PFSK-1 (cell line): ENCODE measurements around the gene CST6.

ENCODE experiments used
- FOXP2 ChIP-seq: optimal IDR thresholded peaks from 2 replicates; pipeline ENCODE3; 2011; ENCODE audit warnings: borderline replicate concordance, control low read depth, inconsistent platforms; ENCODE audit not compliant: insufficient read depth; ENCODE audit errors: extremely low read length, extremely low read depth
- POLR2AphosphoS5 ChIP-seq: IDR thresholded peaks from 2 replicates; pipeline ENCODE4 v1.6.1; 2012; ENCODE audit warnings: low read depth, mild to moderate bottlenecking, control low read depth, low read length, moderate library complexity
- REST ChIP-seq, 2 experiments: IDR thresholded peaks; 2 replicates each; pipeline versions ENCODE4 v1.6.1 to v1.8.0; 2011 to 2012; ENCODE audit warnings: low read depth in 2 of 2, low read length in 2 of 2, control low read depth in 1 of 2, inconsistent platforms in 1 of 2, mild to moderate bottlenecking in 1 of 2, moderate library complexity in 1 of 2; ENCODE audit not compliant: insufficient read depth in 1 of 2
- SIN3A ChIP-seq: IDR thresholded peaks from 2 replicates; pipeline ENCODE4 v1.6.1; 2012; ENCODE audit warnings: mild to moderate bottlenecking, low read length, moderate library complexity, borderline replicate concordance; ENCODE audit not compliant: insufficient read depth
- TAF1 ChIP-seq: IDR thresholded peaks from 2 replicates; pipeline ENCODE4 v1.6.1; 2012; ENCODE audit warnings: low read length, control low read depth, borderline replicate concordance; ENCODE audit not compliant: insufficient read depth

DNA sequence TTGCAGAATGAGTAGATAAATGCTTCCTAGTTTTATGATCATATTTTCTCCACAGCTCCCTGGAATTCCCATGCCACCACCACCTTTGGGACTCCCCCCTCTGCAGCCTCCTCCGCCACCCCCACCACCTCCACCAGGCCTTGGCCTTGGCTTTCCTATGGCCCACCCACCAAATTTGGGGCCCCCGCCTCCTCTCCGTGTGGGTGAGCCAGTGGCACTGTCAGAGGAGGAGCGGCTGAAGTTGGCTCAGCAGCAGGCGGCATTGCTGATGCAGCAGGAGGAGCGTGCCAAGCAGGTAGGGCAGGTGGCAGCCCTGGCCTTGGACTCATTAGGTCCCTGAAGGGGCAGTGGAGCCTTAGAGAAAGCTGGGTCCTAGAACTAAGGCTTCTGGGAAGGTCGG is 43.2 kb downstream of the CST6 start:
- no peak for TF ChIP-seq TAF1
- TF ChIP-seq POLR2AphosphoS5, result no peak
- no peak for TF ChIP-seq SIN3A
- TF ChIP-seq REST (IDR thresholded peaks at IDR 0.05; ENCODE audit: insufficient read depth in 1 of 2, low read depth in 2 of 2, low read length in 2 of 2), result no peak
- no peak for TF ChIP-seq FOXP2
